GM21390 (cell line): ENCODE data around the gene DIS3L2.

Experiments used
- ATAC-seq: cut with Tn5 transposase; IDR thresholded peaks from one replicate; pipeline ENCODE4 v1.9.1; 2021; ENCODE audit not compliant: unreplicated experiment

DIS3L2 gene

GRCh38 chr2:231951452-231952035 is 10.0 kb upstream of the DIS3L2 start:
- ATAC-seq, result no peak

GRCh38 chr2:231955758-231956472 is 5.6 kb upstream of the DIS3L2 start:
- no peak for ATAC-seq

GRCh38 chr2:231957913-231958763 is 3.4 kb upstream of the DIS3L2 start:
- ATAC-seq, result no peak

- ATAC-seq, result no peak
These were observed 634 bp upstream of the DIS3L2 start for GRCh38 chr2:231960810-231961348.

- ATAC-seq, result no peak
These were observed 3.6 kb downstream of the DIS3L2 start for GRCh38 chr2:231965102-231965501.

- ATAC-seq, result no peak
These were observed 5.4 kb downstream of the DIS3L2 start for GRCh38 chr2:231966886-231967285.

GRCh38 chr2:231968820-231969219 is 7.3 kb downstream of the DIS3L2 start:
- ATAC-seq, result no peak

GRCh38 chr2:231970461-231970860 is 8.9 kb downstream of the DIS3L2 start:
- no peak for ATAC-seq

- no peak for ATAC-seq
These were observed 13.5 kb downstream of the DIS3L2 start for GRCh38 chr2:231975001-231975400.

GRCh38 chr2:231977430-231977829 is 15.9 kb downstream of the DIS3L2 start:
- no peak for ATAC-seq

GRCh38 chr2:231984992-231985391 is 23.5 kb downstream of the DIS3L2 start:
- ATAC-seq, result no peak

- ATAC-seq, result no peak
These were observed 24.3 kb downstream of the DIS3L2 start for GRCh38 chr2:231985823-231986261.

- ATAC-seq, result no peak
These were observed 25.7 kb downstream of the DIS3L2 start for GRCh38 chr2:231987124-231987727.

- ATAC-seq, result no peak
These were observed 26.8 kb downstream of the DIS3L2 start for GRCh38 chr2:231988179-231988866.

GRCh38 chr2:231991664-231992063 is 30.2 kb downstream of the DIS3L2 start:
- ATAC-seq, result no peak

- ATAC-seq, result no peak
These were observed 31.4 kb downstream of the DIS3L2 start for GRCh38 chr2:231992888-231993287.

GRCh38 chr2:231996797-231997540 is 35.5 kb downstream of the DIS3L2 start:
- no peak for ATAC-seq

- no peak for ATAC-seq
These were observed 36.5 kb downstream of the DIS3L2 start for GRCh38 chr2:231998046-231998445.

- ATAC-seq, result no peak
These were observed 38.9 kb downstream of the DIS3L2 start for GRCh38 chr2:232000439-232000838.

GRCh38 chr2:232001073-232001472 is 39.6 kb downstream of the DIS3L2 start:
- ATAC-seq, result no peak
